Midbrain (tissue), 1 donor: ENCODE results near the gene RRP1B.
"Not testable (repeated sequence)": the region's sequence is repeated elsewhere in the genome, so short reads cannot be mapped to it uniquely, and the experiment has no call there.

ENCODE experiments used
- DNase-seq: peaks from one replicate; lab custom pipeline; 2025; lab: John Stamatoyannopoulos, UW

RRP1B gene, protein sequence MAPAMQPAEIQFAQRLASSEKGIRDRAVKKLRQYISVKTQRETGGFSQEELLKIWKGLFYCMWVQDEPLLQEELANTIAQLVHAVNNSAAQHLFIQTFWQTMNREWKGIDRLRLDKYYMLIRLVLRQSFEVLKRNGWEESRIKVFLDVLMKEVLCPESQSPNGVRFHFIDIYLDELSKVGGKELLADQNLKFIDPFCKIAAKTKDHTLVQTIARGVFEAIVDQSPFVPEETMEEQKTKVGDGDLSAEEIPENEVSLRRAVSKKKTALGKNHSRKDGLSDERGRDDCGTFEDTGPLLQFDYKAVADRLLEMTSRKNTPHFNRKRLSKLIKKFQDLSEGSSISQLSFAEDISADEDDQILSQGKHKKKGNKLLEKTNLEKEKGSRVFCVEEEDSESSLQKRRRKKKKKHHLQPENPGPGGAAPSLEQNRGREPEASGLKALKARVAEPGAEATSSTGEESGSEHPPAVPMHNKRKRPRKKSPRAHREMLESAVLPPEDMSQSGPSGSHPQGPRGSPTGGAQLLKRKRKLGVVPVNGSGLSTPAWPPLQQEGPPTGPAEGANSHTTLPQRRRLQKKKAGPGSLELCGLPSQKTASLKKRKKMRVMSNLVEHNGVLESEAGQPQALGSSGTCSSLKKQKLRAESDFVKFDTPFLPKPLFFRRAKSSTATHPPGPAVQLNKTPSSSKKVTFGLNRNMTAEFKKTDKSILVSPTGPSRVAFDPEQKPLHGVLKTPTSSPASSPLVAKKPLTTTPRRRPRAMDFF

DNA sequence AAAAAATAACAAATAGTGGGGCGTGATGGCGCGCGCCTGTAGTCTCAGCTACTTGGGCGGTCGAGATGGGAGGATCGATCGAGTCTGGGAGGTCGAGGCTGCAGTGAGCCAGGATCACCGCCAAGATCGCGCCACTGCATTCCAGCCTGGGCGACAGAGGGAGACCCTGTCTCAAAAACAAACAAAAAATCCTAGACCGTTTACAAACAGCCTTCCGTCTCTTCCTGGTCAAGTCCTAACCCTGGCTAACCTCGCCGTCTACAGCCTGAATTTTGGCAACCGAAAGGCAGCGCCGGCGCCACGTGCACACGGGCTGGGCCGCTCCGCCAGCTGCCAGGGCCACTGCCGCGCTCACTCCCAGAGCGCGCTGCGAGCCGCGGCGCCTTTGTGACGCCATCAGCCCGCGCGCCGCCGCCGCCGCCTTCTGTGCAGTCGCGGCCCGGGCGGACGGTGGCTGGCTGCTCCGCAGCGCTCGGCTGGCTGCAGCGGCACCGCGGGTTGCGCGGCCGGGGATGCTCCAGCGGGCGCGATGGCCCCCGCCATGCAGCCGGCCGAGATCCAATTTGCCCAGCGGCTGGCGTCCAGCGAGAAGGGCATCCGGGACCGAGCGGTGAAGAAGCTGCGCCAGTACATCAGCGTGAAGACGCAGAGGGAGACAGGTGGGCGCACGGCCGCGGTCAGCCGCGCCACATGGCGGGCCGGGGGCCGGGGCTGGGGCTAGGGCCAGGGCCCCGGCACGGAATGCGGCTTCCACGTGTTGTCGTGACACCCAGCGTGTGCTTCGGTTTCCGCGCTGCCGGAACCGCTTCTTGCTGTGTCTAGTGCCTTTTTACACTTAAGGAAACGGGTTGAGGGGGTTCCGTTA is at the start of gene RRP1B, which contains the start of gene HSF2BP:
RRP1B (plus strand) TSS at position 425 of the 865 bp plus-strand sequence; CDS start at position 530, 105 bp downstream.
HSF2BP (minus strand) TSS at position 353 of the 865 bp plus-strand sequence. CDS start 1,392 bp downstream, outside the sequence.
- DNase-seq, result peak; percentile 87

DNA sequence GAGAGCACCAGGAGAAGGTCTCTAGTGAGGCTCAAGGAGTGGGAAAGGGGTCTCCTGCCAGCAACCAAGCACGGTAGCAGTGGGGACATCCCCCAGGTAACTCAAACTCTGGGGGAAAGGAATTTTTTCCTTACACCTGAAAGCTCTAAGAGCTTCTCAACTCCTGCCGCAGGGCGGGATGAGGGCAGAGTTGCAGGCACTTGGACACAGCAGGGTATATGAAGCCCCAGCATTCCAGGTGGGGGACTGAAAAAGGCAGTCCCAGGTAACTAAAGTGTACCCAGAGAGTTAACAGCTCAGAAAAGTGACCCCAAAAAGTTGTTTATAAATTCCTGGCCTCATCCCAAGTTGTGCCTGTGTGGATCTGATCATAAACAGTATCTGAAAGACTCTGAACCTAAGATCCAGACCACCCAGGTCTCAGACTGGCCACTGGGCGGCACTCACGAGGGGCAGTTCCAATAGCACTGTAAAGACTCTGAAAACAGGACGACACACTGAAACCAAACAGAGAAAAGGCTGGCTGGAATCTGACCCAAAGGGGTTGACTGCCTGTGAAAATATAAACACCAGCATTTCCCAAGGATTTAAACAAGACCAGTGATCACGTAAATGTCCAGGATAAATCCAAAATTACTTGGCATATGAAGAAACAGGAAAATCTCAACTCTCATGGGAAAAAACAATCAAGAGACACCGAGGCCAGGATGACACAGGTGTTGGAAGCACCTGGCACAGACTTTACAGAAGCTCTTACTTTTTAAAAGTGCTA is 47.6 kb upstream of the RRP1B start:
- DNase-seq, result peak; percentile 29

DNA sequence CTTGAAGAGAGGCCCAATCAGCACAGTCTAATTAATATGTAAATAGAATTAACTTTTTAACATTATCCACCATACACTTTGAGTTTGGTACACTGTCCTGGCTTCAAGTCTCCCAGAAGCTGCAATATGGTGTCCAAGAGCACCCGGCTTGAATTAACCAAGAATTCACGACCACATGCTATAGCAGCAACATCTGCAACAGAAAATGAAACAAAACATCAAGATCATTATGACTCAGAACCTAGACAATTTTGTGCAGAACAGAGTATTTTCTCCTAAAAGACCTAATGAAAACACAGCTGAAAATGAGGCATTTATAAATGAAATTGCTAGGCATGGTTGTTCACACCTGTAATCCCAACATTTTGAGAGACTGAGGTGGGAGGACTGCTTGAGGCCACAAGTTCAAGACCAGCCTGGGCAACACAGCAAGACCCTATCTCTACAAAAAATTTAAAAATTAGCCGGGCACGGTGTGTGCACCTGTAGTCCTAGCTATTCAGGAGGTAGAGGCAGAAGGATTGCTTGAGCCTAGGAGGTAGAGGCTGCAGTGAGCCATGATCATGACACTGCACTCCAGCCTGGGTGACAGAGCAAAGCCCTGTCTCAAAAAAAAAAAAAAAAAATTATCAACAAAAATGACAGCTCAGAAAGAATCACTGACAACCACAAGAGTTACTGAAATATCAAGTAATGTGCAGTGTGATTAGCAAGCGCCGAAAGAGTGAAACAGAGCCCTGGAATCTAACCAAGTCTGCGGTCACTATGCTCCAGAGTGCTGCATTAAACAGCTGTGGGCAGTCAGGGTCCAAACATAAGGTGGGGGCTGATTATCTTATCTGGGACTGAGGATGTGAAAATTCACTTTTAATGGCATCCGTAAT is 45.4 kb upstream of the RRP1B start:
- DNase-seq, result no peak

DNA sequence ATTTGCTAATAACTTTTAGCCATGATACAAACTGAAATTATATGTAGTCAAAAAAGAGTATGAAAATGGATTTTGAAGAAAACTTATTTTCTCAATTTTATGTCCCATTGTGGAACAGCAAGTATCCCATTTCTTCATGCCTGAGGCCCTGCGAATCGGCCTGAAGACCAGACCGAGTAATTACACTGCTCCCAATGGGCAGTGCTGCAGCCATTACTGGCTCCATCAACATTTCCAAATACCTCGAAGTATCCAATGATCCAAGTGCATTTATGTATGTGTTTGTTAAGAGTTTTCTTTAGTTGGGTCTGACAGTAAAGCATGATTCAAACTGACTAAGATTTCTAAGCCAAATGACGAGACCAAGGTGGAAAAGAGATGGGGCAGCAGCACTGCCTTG is 44.5 kb upstream of the RRP1B start:
- DNase-seq, result no peak

DNA sequence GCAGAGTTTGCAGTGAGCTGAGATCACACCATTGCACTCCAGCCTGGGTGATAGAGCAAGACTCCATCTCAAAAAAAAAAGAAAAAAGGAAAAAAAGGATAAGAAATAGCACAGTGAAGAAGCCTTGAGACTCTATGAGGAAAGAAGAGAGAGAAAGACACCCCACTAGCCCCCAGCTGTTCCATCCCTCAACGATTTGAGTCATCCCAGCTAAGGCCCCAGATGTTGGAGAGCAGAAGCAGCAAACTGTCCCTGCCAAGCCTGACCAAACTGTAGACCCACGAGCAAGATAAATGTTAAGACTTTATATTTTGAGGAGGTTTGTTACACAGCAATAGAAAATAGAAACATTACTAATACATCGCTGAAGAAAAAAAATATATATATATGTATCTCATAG is 42.5 kb upstream of the RRP1B start:
- DNase-seq, result not testable (repeated sequence)

DNA sequence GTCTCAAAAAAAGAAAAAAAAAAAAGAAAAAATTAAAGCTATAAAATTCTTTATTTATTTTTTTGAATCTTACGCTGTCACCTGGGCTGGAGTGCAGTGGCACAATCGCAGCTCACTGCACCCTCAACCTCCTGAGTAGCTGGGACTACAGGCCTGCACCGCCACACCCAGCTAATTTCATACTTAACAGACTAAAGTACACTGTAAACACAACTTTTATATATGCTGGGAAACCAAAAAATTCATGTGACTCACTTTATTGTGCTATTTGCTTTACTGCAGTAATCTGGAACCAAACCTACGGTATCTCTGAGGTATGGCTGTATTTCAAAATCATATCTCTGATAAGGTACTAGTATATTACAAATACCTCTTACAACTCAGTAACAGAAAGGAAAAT is 40.4 kb upstream of the RRP1B start:
- DNase-seq, result no peak

DNA sequence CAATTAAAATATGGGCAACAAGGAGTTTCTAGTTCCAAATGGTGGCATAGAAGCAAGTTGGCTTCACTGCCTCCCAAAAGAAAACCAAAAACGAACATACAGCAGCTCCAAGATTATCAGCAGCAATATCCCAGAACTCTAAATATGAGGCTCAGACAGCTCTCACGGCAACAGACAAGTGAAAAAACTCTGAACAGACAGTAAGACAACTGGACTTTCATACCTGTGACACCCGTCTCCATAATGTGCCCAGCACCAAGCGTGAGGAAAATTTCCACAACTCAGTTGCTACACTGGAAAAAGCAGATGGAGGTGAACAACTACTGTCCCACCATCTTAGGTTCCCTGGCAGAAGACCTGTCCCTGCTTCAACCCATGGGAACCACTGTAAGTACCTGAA is 40.0 kb upstream of the RRP1B start:
- DNase-seq, result no peak

DNA sequence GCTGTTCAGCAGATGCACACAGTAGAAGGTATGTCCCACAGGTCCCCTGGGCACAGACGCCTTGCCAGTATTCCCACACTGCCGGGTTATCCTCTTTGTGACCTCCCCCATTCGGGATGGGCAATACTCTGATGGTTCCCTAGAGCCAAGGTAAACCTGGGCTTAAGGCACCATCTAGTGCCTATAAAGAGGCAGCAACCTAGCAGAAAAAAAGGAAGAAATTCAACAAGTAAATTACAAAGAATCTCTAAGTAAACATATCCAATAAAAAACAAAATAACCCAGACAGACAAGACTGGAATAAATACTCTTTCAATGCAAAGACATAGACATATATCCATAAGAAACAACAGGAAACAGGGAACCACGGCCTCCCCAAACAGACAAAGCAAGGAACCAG is 39.5 kb upstream of the RRP1B start:
- no peak for DNase-seq

DNA sequence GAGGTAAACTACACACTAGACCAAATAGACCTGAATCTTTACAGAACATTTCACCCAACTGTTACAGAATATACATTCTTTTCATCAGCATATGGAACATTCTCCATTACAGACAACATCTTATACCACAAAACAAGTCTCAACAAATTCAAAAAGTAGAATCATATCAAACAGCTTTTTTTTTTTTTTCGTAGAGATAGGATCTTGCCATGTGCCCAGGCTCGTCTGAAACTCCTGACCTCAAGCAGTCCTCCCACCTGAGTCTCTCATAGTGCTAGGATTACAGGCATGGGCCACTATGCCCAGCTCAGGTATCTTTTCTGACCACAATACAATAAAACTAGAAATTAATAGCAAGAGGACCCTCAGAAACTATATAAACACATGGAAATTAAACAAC is 36.6 kb upstream of the RRP1B start:
- DNase-seq, result no peak

DNA sequence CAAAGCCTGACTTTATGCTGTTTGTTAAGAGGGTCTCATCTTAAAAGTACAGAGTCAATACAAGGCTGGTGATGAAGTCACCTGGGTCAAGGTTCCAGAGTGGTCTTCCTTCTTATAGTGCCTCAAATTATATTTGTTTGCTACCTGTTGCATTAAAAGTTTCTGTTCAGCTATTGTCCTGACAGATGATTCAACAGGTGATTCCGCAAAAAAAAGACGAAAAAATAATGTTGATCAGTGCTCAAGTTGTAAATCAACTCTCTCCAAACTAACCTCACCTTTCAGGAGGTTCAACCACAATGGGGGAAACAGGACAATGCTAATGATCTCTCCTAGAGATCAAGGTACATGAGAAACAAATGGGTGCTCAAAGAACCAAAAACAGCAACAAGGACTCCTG is 35.8 kb upstream of the RRP1B start:
- no peak for DNase-seq

DNA sequence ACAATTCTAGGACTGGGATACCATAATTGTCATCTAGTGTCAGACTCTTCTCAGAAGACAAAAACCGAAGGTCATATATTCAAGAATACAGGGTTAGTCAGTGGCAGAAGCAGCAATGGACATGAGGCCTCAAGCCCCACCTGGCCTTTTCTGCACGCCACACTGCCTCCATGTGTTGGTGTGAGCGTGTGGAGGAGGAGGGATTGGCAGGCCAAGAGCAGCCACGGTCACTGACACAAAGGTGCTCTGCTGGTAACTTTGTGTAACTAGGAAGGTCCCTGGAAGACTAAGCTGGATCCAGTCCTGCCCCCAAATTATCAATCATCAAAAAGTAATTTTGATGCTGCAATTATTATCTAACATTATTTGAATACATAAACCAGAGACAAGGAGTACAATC is 35.0 kb upstream of the RRP1B start:
- DNase-seq, result no peak

DNA sequence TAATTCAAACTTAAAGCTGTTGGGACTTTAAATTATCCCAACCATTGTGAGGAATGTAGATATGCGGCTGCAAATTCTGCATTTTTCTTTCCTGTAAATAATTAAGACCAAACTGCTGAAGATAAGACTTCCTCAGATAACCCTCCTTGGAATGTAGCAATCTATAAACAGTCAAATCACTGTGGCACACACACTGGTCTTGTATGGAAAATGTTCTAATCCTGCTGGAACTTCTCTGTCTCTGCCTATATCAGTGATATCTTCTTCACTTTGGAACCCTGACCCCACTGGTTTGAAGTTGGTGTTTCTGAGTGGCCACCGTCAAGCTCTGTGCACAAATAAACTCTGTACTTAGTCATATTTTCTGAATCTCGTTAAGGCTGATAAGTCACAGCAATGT is 33.0 kb upstream of the RRP1B start:
- no peak for DNase-seq

DNA sequence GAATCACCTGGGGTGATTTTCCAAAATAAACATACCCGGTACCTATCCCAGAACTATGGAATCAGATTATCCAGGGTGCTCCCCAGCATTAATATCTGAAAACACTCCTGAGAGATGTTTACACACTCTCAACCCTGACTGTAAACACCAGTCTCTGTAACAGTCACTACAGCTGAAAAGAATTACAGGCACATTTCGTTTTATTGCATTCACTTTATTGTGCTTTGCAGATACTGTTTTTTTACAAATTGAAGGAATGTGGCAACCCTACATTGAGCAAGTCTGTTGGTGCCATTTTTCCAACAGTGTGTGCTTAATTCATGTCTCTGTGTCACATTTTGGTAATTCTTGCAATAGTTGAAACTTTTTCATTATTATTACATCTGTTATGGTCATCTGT is 31.8 kb upstream of the RRP1B start:
- DNase-seq, result no peak

DNA sequence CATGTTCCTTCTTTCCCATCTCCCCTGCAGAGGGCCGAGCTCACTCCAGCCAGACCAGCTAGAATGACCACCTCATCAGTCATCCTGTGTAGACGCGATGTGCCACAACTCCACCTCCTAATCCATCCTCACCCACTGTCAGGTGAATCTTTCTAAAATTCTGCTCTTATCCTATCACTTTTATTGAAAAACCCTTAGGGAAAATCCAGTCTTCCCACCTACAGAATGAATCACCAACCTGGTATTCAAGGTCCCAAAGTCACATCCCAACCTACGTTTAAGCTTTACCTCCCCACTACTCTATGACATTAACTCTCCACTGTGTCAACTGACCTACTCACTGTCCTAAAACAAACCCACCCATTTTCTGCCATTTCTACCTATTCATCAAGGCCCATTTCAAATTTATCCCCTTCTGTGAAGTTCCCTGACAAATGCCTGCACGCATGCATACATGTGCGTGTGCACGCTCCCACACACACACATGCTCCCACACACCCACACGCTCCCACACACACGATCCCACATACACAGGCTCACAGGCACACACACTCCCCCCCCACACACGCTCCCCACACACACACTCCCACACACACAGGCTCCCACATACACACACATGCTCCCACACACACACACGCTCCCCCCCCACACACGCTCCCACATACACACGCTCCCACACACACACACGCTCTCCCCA is 27.8 kb upstream of the RRP1B start:
- no peak for DNase-seq

DNA sequence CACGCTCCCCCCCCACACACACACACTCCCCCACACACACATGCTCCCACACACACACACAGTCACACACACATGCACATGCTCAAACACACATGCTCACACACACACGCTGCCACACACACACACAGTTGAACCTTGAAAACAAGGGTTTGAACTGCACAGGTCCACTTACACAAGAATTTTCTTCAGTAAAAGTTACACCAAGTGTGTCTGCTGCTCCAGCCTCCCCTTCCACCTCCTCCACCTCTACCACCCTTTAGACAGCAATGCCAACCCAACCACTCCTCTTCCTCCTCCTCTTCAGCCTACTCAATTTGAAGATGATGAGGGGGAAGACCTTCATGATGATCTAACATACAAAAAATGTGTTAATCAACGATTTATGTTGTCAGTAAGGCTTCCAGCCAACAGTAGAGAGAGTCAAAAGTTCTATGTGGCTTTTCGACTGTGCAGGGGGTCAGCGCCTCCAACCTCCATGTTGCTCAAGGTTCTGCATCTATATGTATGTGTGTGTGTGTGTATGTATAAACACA is 26.9 kb upstream of the RRP1B start:
- no peak for DNase-seq

DNA sequence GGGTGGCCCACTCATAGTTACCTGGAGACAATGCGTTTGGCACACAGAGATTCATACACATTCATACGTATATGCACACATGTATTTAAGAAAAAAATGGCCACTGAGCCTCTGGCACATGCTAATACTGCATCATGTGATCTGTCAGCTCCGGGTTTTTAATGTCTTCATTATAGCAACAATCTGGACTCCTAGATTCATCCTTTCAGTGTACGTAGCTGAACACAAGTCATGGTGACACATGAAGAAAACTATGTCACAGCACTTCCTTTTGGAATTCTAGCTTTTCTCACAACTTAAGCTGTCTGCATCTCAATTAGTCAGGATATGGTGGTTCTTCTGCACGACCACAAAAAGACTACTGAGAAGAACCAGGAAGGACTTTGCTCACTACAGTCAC is 24.7 kb upstream of the RRP1B start:
- no peak for DNase-seq

DNA sequence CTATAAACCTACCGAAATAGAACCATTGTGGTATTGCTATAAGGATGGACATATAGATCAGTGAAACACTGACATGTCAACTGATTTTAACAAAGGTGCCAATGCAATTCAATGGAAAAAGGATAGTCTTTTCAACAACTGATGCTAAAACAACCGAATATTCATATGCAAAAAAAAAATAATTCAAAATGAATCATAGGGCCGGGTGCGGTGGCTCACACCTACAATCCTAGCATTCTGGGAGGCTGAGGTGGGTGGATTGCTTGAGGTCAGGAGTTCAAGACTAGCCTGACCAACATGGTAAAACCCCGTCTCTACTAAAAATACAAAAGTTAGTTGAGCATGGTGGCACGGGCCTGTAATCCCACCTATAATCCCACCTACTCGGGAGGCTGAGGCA is 23.9 kb upstream of the RRP1B start:
- DNase-seq, result no peak

DNA sequence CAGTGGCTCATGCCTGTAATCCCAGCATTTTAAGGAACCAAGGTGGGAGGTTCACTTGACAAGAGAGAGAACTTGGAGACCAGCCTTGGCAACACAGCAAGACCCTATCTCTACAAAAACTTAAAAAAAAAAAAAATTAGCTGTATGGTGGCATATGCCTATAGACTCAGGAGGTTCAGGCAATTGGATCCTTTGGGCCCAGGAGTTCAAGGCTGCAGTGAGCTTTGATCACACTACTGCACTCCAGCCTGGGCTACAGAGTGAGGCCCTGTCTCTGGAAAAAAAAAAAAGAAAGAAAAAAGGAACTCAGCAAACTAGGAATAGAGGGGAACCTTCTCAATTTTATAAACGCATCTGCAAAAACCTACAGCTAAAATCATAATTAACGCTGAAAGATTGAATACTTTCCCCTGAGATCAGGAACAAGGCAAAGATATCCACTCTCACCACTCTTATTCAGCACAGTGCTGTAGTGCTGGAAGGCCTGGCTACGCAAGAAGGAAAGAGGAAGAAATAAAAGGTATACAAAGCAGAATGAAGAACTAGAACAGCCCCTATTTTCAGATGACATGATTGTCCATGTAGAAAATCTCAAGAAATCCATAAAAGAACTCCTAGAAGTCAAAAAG is 21.7 kb upstream of the RRP1B start:
- DNase-seq, result no peak
